ENCODE results near the gene SOX5. TPM values are rescaled to one million over a fixed set of nuclear protein-coding genes. Genes with fewer than 3 reads are reported as not detected.

Gene SOX5
- total RNA-seq = 0.30 and 0.97 TPM in 2 replicates

GRCh38 chr12:23949348-23950209 lies at the start of gene SOX5:
SOX5 (minus strand) TSS chr12:23949670; CDS start chr12:23949601, 69 bp downstream.

Measured in epithelial cell of umbilical artery (primary cell).